Right lobe of liver (tissue), 4 donors: ENCODE measurements around the gene SPRR2A.
"Not testable (repeated sequence)": the region's sequence is repeated elsewhere in the genome, so short reads cannot be mapped to it uniquely, and the experiment has no call there.

Source experiments
- CTCF ChIP-seq, 4 donors: fragments of 200-600 bp in 3 of 4; fragments of 450-650 bp in 1 of 4; IDR thresholded peaks; one replicate each; pipeline versions ENCODE4 v1.5.1 to v1.8.0; 2016 to 2022; ENCODE audit warnings: antibody characterized with exemption in 4 of 4, mild to moderate bottlenecking in 2 of 4
- POLR2A ChIP-seq: fragments of 450-650 bp; IDR thresholded peaks from one replicate; pipeline ENCODE4 v1.6.1; 2017; ENCODE audit warnings: antibody characterized with exemption, mild to moderate bottlenecking
- donor health status: DM: no; HTN: no; CAD: no.
- donor health status: DM: no; HTN: no; CAD: no.
- donor health status: DM: no; HTN: yes; CAD: no.

GRCh38 chr1:153022340-153022739 is 35.0 kb downstream of the SPRR2A start:
- TF ChIP-seq CTCF (IDR thresholded peaks at IDR 0.05); POLR2A: not testable (repeated sequence)
